ENCODE results near the gene IRGC.

DNA sequence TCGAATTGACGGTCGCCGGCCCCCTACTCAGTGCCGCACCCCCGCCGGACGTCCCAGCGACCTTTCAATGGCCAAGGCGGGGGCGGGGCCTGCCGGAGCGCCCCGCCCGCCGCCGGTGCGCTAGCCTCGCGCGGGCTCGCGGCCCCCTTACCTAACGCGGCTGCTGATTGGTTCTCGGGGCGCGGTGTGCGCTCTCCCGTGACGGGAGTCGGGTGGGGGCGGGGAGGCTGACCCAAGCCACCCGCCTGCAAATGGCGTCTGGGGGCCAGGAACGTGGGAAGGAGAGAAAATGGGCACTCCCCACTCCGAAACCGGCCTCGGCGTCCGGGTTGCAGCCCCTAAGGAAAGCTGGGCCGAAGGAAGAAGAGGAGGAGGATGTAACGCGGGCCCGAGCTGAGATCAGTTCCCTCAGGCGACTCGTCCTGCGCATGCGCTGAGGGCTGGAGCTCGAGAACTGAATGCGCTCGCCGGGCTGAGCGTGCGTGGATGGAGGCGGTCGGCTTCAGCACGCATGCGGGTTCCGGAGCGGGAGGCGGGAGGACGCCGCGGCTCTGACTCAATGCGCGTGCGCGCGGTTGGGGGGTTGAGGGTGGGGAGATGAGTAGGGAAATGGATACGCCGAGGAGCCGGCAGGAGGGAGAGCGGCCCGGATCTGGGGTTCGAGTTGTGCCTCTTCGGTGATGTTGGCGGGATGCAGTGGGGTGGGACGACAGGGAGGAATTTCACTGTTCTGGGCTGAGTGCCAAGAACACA is 38.8 kb downstream of the IRGC start, which contains the start of gene SMG9:
- TF ChIP-seq POLR2AphosphoS5 (IDR thresholded peaks at IDR 0.05) (peak; percentile 95), POLR2A (IDR thresholded peaks at IDR 0.05; ENCODE audit: low read depth) (peak; percentile 43)
- TF ChIP-seq, protein P1, sequence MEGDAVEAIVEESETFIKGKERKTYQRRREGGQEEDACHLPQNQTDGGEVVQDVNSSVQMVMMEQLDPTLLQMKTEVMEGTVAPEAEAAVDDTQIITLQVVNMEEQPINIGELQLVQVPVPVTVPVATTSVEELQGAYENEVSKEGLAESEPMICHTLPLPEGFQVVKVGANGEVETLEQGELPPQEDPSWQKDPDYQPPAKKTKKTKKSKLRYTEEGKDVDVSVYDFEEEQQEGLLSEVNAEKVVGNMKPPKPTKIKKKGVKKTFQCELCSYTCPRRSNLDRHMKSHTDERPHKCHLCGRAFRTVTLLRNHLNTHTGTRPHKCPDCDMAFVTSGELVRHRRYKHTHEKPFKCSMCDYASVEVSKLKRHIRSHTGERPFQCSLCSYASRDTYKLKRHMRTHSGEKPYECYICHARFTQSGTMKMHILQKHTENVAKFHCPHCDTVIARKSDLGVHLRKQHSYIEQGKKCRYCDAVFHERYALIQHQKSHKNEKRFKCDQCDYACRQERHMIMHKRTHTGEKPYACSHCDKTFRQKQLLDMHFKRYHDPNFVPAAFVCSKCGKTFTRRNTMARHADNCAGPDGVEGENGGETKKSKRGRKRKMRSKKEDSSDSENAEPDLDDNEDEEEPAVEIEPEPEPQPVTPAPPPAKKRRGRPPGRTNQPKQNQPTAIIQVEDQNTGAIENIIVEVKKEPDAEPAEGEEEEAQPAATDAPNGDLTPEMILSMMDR (IDR thresholded peaks at IDR 0.05), result peak in 1 of 3 experiments; percentile 13

Data from esophagus muscularis mucosa (tissue), 3 donors.